Suprapubic skin (tissue), 4 donors: ENCODE results near the gene FAM200A. TPM values are rescaled to one million over a fixed set of nuclear protein-coding genes. Genes with fewer than 3 reads are reported as not detected.
A peak's percentile ranks its signal among the peaks of the same experiment; 100 is the strongest.
"Not testable (repeated sequence)": the region's sequence is repeated elsewhere in the genome, so short reads cannot be mapped to it uniquely, and the experiment has no call there.

ENCODE experiments used
- DNase-seq, 2 donors: peaks; one replicate each; pipeline ENCODE4 v3.0.0-alpha.2; 2019; ENCODE audit warnings: low spot score in 2 of 2
- H3K27ac ChIP-seq: fragments of 200-600 bp; sonication (generic); one replicate; pipeline ENCODE4 v1.5.1; 2019
- H3K27me3 ChIP-seq: fragments of 200-600 bp; sonication (generic); one replicate; pipeline ENCODE4 v1.5.1; 2019
- H3K36me3 ChIP-seq: fragments of 200-600 bp; sonication (generic); one replicate; pipeline ENCODE4 v1.5.1; 2019
- H3K4me1 ChIP-seq: fragments of 200-600 bp; sonication (generic); one replicate; pipeline ENCODE4 v1.5.1; 2019
- H3K4me3 ChIP-seq: fragments of 200-600 bp; sonication (generic); one replicate; pipeline ENCODE4 v1.5.1; 2019; ENCODE audit warnings: mild to moderate bottlenecking
- H3K9me3 ChIP-seq: fragments of 200-600 bp; sonication (generic); one replicate; pipeline ENCODE4 v1.5.1; 2019
- CTCF ChIP-seq, 2 donors: fragments of 200-600 bp in 1 of 2; fragments of 450-650 bp in 1 of 2; sonication (generic) in 1 of 2; IDR thresholded peaks; one replicate each; pipeline ENCODE4 v1.5.1; 2016 to 2019; ENCODE audit warnings: antibody characterized with exemption in 2 of 2, mild to moderate bottlenecking in 1 of 2, moderate library complexity in 1 of 2
- EP300 ChIP-seq: sonication (generic); formaldehyde crosslinking; IDR thresholded peaks from one replicate; pipeline ENCODE4 v1.6.1; 2017; ENCODE audit warnings: antibody characterized with exemption
- POLR2A ChIP-seq, 2 donors: fragments of 450-650 bp; IDR thresholded peaks; one replicate each; pipeline ENCODE4 v1.6.1; 2017; ENCODE audit warnings: antibody characterized with exemption in 2 of 2, mild to moderate bottlenecking in 2 of 2, moderate library complexity in 2 of 2
- POLR2AphosphoS5 ChIP-seq, 3 donors: sonication (generic); formaldehyde crosslinking; IDR thresholded peaks; one replicate each; pipeline ENCODE4 v1.6.1; 2017; ENCODE audit warnings: antibody characterized with exemption in 3 of 3
- WGBS: methylation state at CpG from one replicate; pipeline ENCODE4 v1.1.5; 2018; 5-methylcytosine and 5-hydroxymethylcytosine counted together
- total RNA-seq, 4 donors: library from RNA; depleted of rRNA; stranded (reverse); fragments of >200 nt; gene quantifications; one replicate each; pipeline ENCODE4 v1.1.0, GENCODE V29; 2016

The FAM200A gene
- total RNA-seq, 4 donors from 2014 or later, result 2.7 to 6.9 (median 5.0) TPM

GRCh38 chr7:99551334-99551733 lies 580 bp downstream of the FAM200A start:
- Histone ChIP-seq H3K9me3 (no peaks in the 10 kb centered on the region), H3K27ac (peak overlapping the region; percentile 88), H3K36me3 (peaks cover 14% of the 10 kb centered on the region), H3K4me1 (peaks cover 18% of the 10 kb centered on the region), H3K27me3 (no peaks in the 10 kb centered on the region), H3K4me3 (peak overlapping the region; percentile 98)
- TF ChIP-seq POLR2A (IDR thresholded peaks at IDR 0.05), result no peak
- TF ChIP-seq POLR2AphosphoS5 (IDR thresholded peaks at IDR 0.05), result no peak
- TF ChIP-seq CTCF (IDR thresholded peaks at IDR 0.05), result no peak
- TF ChIP-seq EP300, result no peak
- no peak for DNase-seq
- WGBS, result 18% methylated on average over 9 of the region's 15 CpGs

DNA sequence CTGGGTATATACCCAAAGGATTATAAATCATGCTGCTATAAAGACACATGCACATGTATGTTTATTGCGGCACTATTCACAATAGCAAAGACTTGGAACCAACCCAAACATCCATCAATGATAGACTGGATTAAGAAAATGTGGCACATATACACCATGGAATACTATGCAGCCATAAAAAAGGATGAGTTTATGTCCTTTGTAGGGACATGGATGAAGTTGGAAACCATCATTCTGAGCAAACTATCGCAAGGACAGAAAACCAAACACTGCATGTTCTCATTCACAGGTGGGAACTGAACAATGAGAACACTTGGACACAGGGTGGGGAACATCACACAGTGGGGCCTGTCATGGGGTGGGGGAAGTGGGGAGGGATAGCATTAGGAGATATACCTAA lies 2.4 kb downstream of the FAM200A start:
- WGBS, result 100% methylated on average over 2 of the region's 2 CpGs
- DNase-seq, result not testable (repeated sequence)
- H3K36me3 ChIP-seq, result peaks cover 14% of the 10 kb centered on the region

GRCh38 chr7:99545308-99545707 lies 6.6 kb downstream of the FAM200A start:
- H3K27ac ChIP-seq, H3K9me3 ChIP-seq, H3K4me3 ChIP-seq, H3K27me3 ChIP-seq, H3K4me1 ChIP-seq: not testable (repeated sequence)
- 95% methylated on average over 5 of the region's 5 CpGs for WGBS
- DNase-seq, result peak in 1 of 2 donors; percentile 43
- H3K36me3 ChIP-seq, result peaks cover 11% of the 10 kb centered on the region

More for the DNA sequence above, 2.4 kb downstream of the FAM200A start:
- H3K4me3 ChIP-seq, H3K27me3 ChIP-seq, H3K27ac ChIP-seq, H3K9me3 ChIP-seq: not testable (repeated sequence)
- H3K4me1 ChIP-seq, result peaks cover 18% of the 10 kb centered on the region

- Histone ChIP-seq H3K36me3 (peaks cover 11% of the 10 kb centered on the region), H3K9me3 (peaks cover 13% of the 10 kb centered on the region), H3K27ac (no peak overlapping the region), H3K4me1 (no peaks in the 10 kb centered on the region), H3K4me3 (no peak overlapping the region), H3K27me3 (no peaks in the 10 kb centered on the region)
- DNase-seq, result peak in 1 of 2 donors; percentile 7
- 95% methylated on average over 6 of the region's 6 CpGs for WGBS
- no peak for TF ChIP-seq CTCF (IDR thresholded peaks at IDR 0.05)
- TF ChIP-seq EP300, result no peak
- no peak for TF ChIP-seq POLR2AphosphoS5 (IDR thresholded peaks at IDR 0.05)
- TF ChIP-seq POLR2A (IDR thresholded peaks at IDR 0.05), result no peak
These were observed 8.0 kb downstream of the FAM200A start for GRCh38 chr7:99543916-99544315.

DNA sequence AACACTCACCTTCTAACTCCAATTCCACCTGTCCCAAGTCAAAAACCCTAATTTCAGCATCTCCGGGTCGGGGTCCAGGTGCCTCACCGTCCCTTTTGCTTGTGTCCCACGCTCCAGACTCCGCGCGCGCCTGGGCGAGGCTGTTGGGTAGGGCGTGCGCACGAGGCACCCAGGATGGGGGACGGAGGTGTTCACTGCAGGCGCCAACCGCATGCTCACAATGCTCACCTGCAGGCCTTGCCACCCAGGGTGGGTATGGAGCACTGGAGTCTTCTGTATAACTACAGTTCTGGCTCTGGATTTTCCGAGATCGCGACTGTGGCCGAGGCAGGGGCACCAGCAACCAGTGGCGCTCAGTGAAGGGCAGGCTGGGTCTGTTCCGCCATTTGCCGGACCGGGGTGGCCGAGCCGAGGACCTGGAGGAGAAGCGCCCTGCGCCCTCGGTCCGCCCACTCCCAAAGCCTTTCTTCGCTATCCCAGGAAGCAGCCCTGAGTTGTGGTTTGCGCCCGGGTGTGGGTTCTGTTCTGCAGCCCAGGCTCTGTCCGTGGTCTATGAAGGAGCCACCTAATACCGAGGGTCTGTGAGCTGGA lies 8.7 kb downstream of the FAM200A start:
- H3K27me3 ChIP-seq, result no peaks in the 10 kb centered on the region
- no peaks in the 10 kb centered on the region for H3K4me1 ChIP-seq
- H3K27ac ChIP-seq, result no peak overlapping the region
- peak in 1 of 2 donors; percentile 71 for DNase-seq
- H3K4me3 ChIP-seq, result no peak overlapping the region
- 93% methylated on average over 16 of the region's 34 CpGs for WGBS
- peaks cover 17% of the 10 kb centered on the region for H3K9me3 ChIP-seq
- TF ChIP-seq EP300 (no peak), CTCF (IDR thresholded peaks at IDR 0.05) (no peak), POLR2AphosphoS5 (IDR thresholded peaks at IDR 0.05) (no peak), POLR2A (IDR thresholded peaks at IDR 0.05) (no peak)
- H3K36me3 ChIP-seq, result peaks cover 7% of the 10 kb centered on the region

GRCh38 chr7:99541212-99541611 lies 10.7 kb downstream of the FAM200A start:
- H3K9me3 ChIP-seq, result peaks cover 17% of the 10 kb centered on the region
- WGBS, result 93% methylated on average over 9 of the region's 9 CpGs
- H3K4me3 ChIP-seq, result no peak overlapping the region
- H3K27me3 ChIP-seq, result no peaks in the 10 kb centered on the region
- no peaks in the 10 kb centered on the region for H3K4me1 ChIP-seq
- H3K27ac ChIP-seq, result no peak overlapping the region
- peak in 1 of 2 donors; percentile 18 for DNase-seq
- TF ChIP-seq POLR2A (IDR thresholded peaks at IDR 0.05) (no peak), POLR2AphosphoS5 (IDR thresholded peaks at IDR 0.05) (no peak), EP300 (no peak), CTCF (IDR thresholded peaks at IDR 0.05) (no peak)
- H3K36me3 ChIP-seq, result no peaks in the 10 kb centered on the region
